ENCODE data around the gene PACSIN2. TPM values are rescaled to one million over a fixed set of nuclear protein-coding genes. Genes with fewer than 3 reads are reported as not detected.
"Not testable (repeated sequence)": the region's sequence is repeated elsewhere in the genome, so short reads cannot be mapped to it uniquely, and the experiment has no call there.

Gene PACSIN2
- total RNA-seq, 1 experiment from 2014 or later, result 60.2 TPM

DNA sequence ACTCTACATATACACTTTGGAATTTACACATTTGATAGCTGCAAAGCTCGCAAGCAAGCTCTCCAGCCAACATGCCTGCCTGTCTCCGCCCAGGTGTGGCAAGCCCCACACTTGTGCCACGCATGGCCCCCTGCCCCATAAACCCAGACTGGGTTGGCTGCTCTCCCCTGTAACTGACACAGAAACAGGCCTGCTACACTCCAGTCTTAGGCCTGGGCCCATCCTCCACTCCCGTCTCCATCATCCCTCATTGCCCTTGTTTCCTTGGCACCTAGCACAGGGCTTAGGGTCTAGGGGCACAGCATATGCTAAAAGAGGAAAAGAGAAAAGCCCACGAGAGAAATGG, 41.4 kb downstream of the PACSIN2 start:
- H3K9me3 ChIP-seq (ENCODE audit: control insufficient read depth, insufficient read depth, low read depth, low read length), result no peaks in the 10 kb centered on the region
- H3K4me1 ChIP-seq (ENCODE audit: control insufficient read depth, insufficient read depth, low read length), result peaks cover 14% of the 10 kb centered on the region
- intact Hi-C loops (cut with micrococcal nuclease; ENCODE audit: unreplicated experiment) (no loop called here), in situ Hi-C loops (cut with HindIII; ENCODE audit: low pct_unique_long_range_greater_than_20kb, low sequenced_read_pairs) (no loop called here)
- TF ChIP-seq POLR2AphosphoS5 (IDR thresholded peaks at IDR 0.05; ENCODE audit: low read depth, low read length), result no peak
- DNase-seq (ENCODE audit: low read depth, low spot score) (no peak), ATAC-seq (no peak)
- CTCF ChIA-PET, result no interaction called here
- H3K36me3 ChIP-seq (ENCODE audit: control insufficient read depth, insufficient read depth, low read length), result no peaks in the 10 kb centered on the region
- no peaks in the 10 kb centered on the region for H3K27me3 ChIP-seq (ENCODE audit: control insufficient read depth, insufficient read depth, low read length)
- POLR2A ChIA-PET, result no interaction called here
- no TSS peak for BruUV-seq (replicated peaks)
- no peak overlapping the region for H3K27ac ChIP-seq (ENCODE audit: low read length)
- H3K4me3 ChIP-seq (ENCODE audit: low read depth in 2 of 2, low read length in 2 of 2), result no peak overlapping the region

DNA sequence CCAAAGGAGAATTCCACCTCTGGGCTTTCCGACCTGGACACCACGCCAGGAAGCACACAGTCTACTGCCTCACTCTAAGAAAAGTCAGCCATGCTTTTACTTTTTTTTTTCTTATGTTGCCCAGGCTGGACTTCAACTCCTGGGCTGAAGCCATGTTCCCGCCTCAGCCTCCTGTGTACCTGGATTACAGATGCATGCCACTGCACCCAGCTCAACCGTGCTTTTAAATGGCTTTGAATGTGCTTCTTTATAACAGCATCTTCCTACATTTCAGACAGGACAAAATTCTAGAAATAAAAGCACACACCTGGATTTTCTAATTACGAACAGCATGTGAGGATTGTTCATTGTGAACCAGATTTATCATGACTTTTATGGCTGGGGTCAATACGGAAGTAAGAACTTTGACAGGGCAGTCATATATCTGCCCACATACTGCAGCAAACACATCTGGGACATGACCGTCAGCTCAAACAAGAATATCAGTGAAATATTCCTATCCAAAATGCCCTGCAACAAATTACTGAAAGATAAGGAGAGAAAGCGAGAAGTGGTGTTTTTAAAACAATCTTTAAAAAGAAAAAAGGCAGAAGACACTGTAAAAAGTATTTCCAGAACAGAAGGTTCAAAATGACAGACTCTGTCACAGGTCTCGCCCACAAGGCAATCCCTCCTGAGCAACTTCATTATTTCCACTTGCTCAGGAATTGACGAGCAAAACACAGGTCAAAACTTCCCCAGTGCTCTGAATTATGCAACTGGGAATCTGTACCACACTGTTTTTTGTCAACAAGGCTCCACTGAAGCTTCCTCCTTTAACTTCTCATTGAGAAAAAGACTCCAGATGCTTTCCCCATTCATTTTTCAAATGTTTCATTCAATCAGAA, 42.1 kb downstream of the PACSIN2 start:
- ChIA-PET CTCF (no interaction called here), POLR2A (interaction anchor here (0.5 kb wide), 1 partner anchor 119 kb away, joined by 8 read pairs; no protein-coding TSS in a partner anchor)
- DNase-seq (ENCODE audit: low read depth, low spot score), result no peak
- peaks cover 8% of the 10 kb centered on the region; the same call in 1 of the 2 replicates for H3K4me1 ChIP-seq (ENCODE audit: control insufficient read depth, insufficient read depth, low read length)
- TF ChIP-seq, protein P1, sequence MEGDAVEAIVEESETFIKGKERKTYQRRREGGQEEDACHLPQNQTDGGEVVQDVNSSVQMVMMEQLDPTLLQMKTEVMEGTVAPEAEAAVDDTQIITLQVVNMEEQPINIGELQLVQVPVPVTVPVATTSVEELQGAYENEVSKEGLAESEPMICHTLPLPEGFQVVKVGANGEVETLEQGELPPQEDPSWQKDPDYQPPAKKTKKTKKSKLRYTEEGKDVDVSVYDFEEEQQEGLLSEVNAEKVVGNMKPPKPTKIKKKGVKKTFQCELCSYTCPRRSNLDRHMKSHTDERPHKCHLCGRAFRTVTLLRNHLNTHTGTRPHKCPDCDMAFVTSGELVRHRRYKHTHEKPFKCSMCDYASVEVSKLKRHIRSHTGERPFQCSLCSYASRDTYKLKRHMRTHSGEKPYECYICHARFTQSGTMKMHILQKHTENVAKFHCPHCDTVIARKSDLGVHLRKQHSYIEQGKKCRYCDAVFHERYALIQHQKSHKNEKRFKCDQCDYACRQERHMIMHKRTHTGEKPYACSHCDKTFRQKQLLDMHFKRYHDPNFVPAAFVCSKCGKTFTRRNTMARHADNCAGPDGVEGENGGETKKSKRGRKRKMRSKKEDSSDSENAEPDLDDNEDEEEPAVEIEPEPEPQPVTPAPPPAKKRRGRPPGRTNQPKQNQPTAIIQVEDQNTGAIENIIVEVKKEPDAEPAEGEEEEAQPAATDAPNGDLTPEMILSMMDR (IDR thresholded peaks at IDR 0.05), result no peak
- no peak for TF ChIP-seq TCF7L2 (IDR thresholded peaks at IDR 0.05; ENCODE audit: low read depth, low read length)
- no peak for TF ChIP-seq SIN3A (IDR thresholded peaks at IDR 0.05; ENCODE audit: borderline replicate concordance, insufficient read depth, low read depth, low read length)
- TF ChIP-seq, protein P2, sequence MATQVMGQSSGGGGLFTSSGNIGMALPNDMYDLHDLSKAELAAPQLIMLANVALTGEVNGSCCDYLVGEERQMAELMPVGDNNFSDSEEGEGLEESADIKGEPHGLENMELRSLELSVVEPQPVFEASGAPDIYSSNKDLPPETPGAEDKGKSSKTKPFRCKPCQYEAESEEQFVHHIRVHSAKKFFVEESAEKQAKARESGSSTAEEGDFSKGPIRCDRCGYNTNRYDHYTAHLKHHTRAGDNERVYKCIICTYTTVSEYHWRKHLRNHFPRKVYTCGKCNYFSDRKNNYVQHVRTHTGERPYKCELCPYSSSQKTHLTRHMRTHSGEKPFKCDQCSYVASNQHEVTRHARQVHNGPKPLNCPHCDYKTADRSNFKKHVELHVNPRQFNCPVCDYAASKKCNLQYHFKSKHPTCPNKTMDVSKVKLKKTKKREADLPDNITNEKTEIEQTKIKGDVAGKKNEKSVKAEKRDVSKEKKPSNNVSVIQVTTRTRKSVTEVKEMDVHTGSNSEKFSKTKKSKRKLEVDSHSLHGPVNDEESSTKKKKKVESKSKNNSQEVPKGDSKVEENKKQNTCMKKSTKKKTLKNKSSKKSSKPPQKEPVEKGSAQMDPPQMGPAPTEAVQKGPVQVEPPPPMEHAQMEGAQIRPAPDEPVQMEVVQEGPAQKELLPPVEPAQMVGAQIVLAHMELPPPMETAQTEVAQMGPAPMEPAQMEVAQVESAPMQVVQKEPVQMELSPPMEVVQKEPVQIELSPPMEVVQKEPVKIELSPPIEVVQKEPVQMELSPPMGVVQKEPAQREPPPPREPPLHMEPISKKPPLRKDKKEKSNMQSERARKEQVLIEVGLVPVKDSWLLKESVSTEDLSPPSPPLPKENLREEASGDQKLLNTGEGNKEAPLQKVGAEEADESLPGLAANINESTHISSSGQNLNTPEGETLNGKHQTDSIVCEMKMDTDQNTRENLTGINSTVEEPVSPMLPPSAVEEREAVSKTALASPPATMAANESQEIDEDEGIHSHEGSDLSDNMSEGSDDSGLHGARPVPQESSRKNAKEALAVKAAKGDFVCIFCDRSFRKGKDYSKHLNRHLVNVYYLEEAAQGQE (IDR thresholded peaks at IDR 0.05; ENCODE audit: insufficient read depth in 1 of 2, low read depth in 2 of 2, low read length in 1 of 2), result no peak
- TF ChIP-seq POLR2AphosphoS5 (IDR thresholded peaks at IDR 0.05; ENCODE audit: low read depth, low read length), result no peak
- no peaks in the 10 kb centered on the region for H3K27me3 ChIP-seq (ENCODE audit: control insufficient read depth, insufficient read depth, low read length)
- no peaks in the 10 kb centered on the region for H3K36me3 ChIP-seq (ENCODE audit: control insufficient read depth, insufficient read depth, low read length)
- in situ Hi-C loops (cut with HindIII; ENCODE audit: low pct_unique_long_range_greater_than_20kb, low sequenced_read_pairs) (no loop called here), intact Hi-C loops (cut with micrococcal nuclease; ENCODE audit: unreplicated experiment) (no loop called here)
- no peaks in the 10 kb centered on the region for H3K9me3 ChIP-seq (ENCODE audit: control insufficient read depth, insufficient read depth, low read depth, low read length)
- no peak overlapping the region for H3K27ac ChIP-seq (ENCODE audit: low read length)
- BruUV-seq (replicated peaks), result no TSS peak
- ATAC-seq, result no peak
- H3K4me3 ChIP-seq (ENCODE audit: low read depth in 2 of 2, low read length in 2 of 2), result no peak overlapping the region

DNA sequence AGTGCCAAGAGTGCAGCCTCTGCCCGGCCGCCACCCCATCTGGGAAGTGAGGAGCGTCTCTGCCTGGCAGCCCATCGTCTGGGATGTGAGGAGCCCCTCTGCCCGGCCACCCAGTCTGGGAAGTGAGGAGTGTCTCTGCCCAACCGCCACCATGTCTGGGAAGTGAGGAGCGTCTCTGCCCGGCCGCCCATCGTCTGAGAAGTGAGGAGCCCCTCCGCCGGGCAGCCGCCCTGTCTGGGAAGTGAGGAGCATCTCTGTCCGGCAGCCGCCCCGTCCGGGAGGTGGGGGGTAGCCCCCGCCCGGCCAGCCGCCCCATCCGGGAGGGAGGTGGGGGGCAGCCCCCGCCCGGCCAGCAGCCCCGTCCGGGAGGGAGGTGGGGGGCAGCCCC, 43.5 kb downstream of the PACSIN2 start:
- H3K9me3 ChIP-seq (ENCODE audit: control insufficient read depth, insufficient read depth, low read depth, low read length); in situ Hi-C loops (cut with HindIII; ENCODE audit: low pct_unique_long_range_greater_than_20kb, low sequenced_read_pairs); H3K4me1 ChIP-seq (ENCODE audit: control insufficient read depth, insufficient read depth, low read length); CTCF ChIA-PET; H3K36me3 ChIP-seq (ENCODE audit: control insufficient read depth, insufficient read depth, low read length); POLR2A ChIA-PET; ATAC-seq; BruUV-seq (replicated peaks); intact Hi-C loops (cut with micrococcal nuclease; ENCODE audit: unreplicated experiment); DNase-seq (ENCODE audit: low read depth, low spot score); H3K4me3 ChIP-seq (ENCODE audit: low read depth in 2 of 2, low read length in 2 of 2); H3K27me3 ChIP-seq (ENCODE audit: control insufficient read depth, insufficient read depth, low read length); H3K27ac ChIP-seq (ENCODE audit: low read length): not testable (repeated sequence)
